Measurements from ENCODE around the gene INSR. TPM values are rescaled to one million over a fixed set of nuclear protein-coding genes. Genes with fewer than 3 reads are reported as not detected.

INSR gene
- polyA plus RNA-seq, 1 of the 3 experiments (the other 2 are of a cell fraction) = 3.6 TPM

- Histone ChIP-seq H3K4me1 (ENCODE audit: control insufficient read depth in 1 of 2, insufficient read depth in 2 of 2, low read depth in 1 of 2, low read length in 1 of 2) (no peaks in the 10 kb centered on the region), H3K9me3 (no peaks in the 10 kb centered on the region), H3K27me3 (ENCODE audit: insufficient read depth) (no peaks in the 10 kb centered on the region), H3F3A (replicated peaks; ENCODE audit: insufficient read depth) (peaks cover 2% of the 10 kb centered on the region), H3K79me2 (ENCODE audit: insufficient read depth) (no peaks in the 10 kb centered on the region), H3K4me2 (no peak overlapping the region), H3K36me3 (replicated peaks in 1 of 2; ENCODE audit: control insufficient read depth in 1 of 2, insufficient read depth in 2 of 2, low read length in 1 of 2) (no peaks in the 10 kb centered on the region), H3K27ac (ENCODE audit: low read depth in 2 of 2, low read length in 1 of 2) (no peak overlapping the region), H3K9me2 (no peaks in the 10 kb centered on the region), H4K20me1 (ENCODE audit: insufficient read depth) (no peaks in the 10 kb centered on the region), H3K4me3 (ENCODE audit: low read depth in 2 of 2, low read length in 1 of 2) (no peak overlapping the region), H3K9ac (no peak overlapping the region), H2AFZ (ENCODE audit: low read depth) (no peak overlapping the region)
- CTCF ChIA-PET = interaction anchor here (1.1 to 1.5 kb wide), 2 partner anchors 9 to 38 kb away, joined by 3 read pairs; no protein-coding TSS in a partner anchor
- POLR2A ChIA-PET = no interaction called here
- DNase-seq = no peak
- TF ChIP-seq MXI1 (IDR thresholded peaks at IDR 0.05; ENCODE audit: low read depth, low read length) (no peak), TEAD4 (IDR thresholded peaks at IDR 0.05; ENCODE audit: borderline replicate concordance, insufficient read depth) (no peak), CTCF (IDR thresholded peaks at IDR 0.05) (no peak), FOXM1 (IDR thresholded peaks at IDR 0.05; ENCODE audit: low read depth) (no peak), SIN3A (IDR thresholded peaks at IDR 0.05; ENCODE audit: borderline replicate concordance, low read depth, low read length) (no peak), ZBTB33 (IDR thresholded peaks at IDR 0.05; ENCODE audit: borderline replicate concordance, low read depth) (no peak), EP300 (IDR thresholded peaks at IDR 0.05; ENCODE audit: borderline replicate concordance in 1 of 2, low read depth in 1 of 2, low read length in 1 of 2) (no peak), IRF3 (IDR thresholded peaks at IDR 0.05; ENCODE audit: low read depth, low read length) (no peak), MAX (IDR thresholded peaks at IDR 0.05; ENCODE audit: low read depth) (no peak)
- 87% methylated on average over 10 of the region's 10 CpGs for WGBS (ENCODE audit: low lambda C conversion rate)
Measured at GRCh38 chr19:7187605-7188339, 106.4 kb downstream of the INSR start.

GRCh38 chr19:7182489-7182888, 111.7 kb downstream of the INSR start:
- WGBS (ENCODE audit: low lambda C conversion rate) = 95% methylated on average over 5 of the region's 5 CpGs
- ChIA-PET POLR2A (no interaction called here), CTCF (interaction anchor here (0.6 kb wide), 1 partner anchor 14 kb away, joined by 3 read pairs; no protein-coding TSS in a partner anchor)
- Histone ChIP-seq H3K36me3 (replicated peaks in 1 of 2; ENCODE audit: control insufficient read depth in 1 of 2, insufficient read depth in 2 of 2, low read length in 1 of 2) (no peaks in the 10 kb centered on the region), H3K9me2 (no peaks in the 10 kb centered on the region), H3K4me2 (no peak overlapping the region), H3K27ac (ENCODE audit: low read depth in 2 of 2, low read length in 1 of 2) (no peak overlapping the region), H3K9ac (no peak overlapping the region), H3K9me3 (no peaks in the 10 kb centered on the region), H3K4me1 (ENCODE audit: control insufficient read depth in 1 of 2, insufficient read depth in 2 of 2, low read depth in 1 of 2, low read length in 1 of 2) (peaks cover 0 to 9% of the 10 kb centered on the region in 2 experiments; a peak in 1 of 4 replicates), H2AFZ (ENCODE audit: low read depth) (no peak overlapping the region), H4K20me1 (ENCODE audit: insufficient read depth) (no peaks in the 10 kb centered on the region), H3K4me3 (ENCODE audit: low read depth in 2 of 2, low read length in 1 of 2) (no peak overlapping the region), H3K79me2 (ENCODE audit: insufficient read depth) (no peaks in the 10 kb centered on the region), H3K27me3 (ENCODE audit: insufficient read depth) (no peaks in the 10 kb centered on the region), H3F3A (replicated peaks; ENCODE audit: insufficient read depth) (peaks cover 5% of the 10 kb centered on the region)
- no peak for DNase-seq
- TF ChIP-seq RXRA (IDR thresholded peaks at IDR 0.05; ENCODE audit: borderline replicate concordance, low read depth) (no peak), USF2 (IDR thresholded peaks at IDR 0.05; ENCODE audit: borderline replicate concordance, low read depth, low read length) (no peak), SMC3 (IDR thresholded peaks at IDR 0.05; ENCODE audit: low read depth, low read length) (no peak), MXI1 (IDR thresholded peaks at IDR 0.05; ENCODE audit: low read depth, low read length) (no peak), MAX (IDR thresholded peaks at IDR 0.05; ENCODE audit: low read depth) (no peak), SIN3A (IDR thresholded peaks at IDR 0.05; ENCODE audit: borderline replicate concordance, low read depth, low read length) (no peak), EZH2phosphoT487 (IDR thresholded peaks at IDR 0.05; ENCODE audit: borderline replicate concordance, low read depth) (no peak), EP300 (IDR thresholded peaks at IDR 0.05; ENCODE audit: borderline replicate concordance in 1 of 2, low read depth in 1 of 2, low read length in 1 of 2) (no peak), CTCF (IDR thresholded peaks at IDR 0.05) (no peak), CHD2 (IDR thresholded peaks at IDR 0.05; ENCODE audit: low read length, partially characterized antibody) (no peak)
